Liver (tissue), 9 donors: ENCODE data around the gene SPR. TPM values are rescaled to one million over a fixed set of nuclear protein-coding genes. Genes with fewer than 3 reads are reported as not detected.

Experiments
- DNase-seq: peaks from one replicate; pipeline ENCODE4 v3.0.0-alpha.2; 2017; ENCODE audit warnings: low spot score
- H3K27ac ChIP-seq, 2 donors: one replicate each; pipeline ENCODE4 v1.7.0; 2013; ENCODE audit warnings: inconsistent platforms in 2 of 2, low read length in 2 of 2, control low read depth in 1 of 2, low read depth in 1 of 2, mild to moderate bottlenecking in 1 of 2
- H3K27me3 ChIP-seq, 4 donors: one replicate each; pipeline versions ENCODE4 v1.6.1 to v1.7.0; 2013; ENCODE audit warnings: low read length in 3 of 4, inconsistent platforms in 1 of 4, mild to moderate bottlenecking in 1 of 4, moderate library complexity in 1 of 4; ENCODE audit not compliant: control insufficient read depth in 4 of 4, insufficient read depth in 4 of 4
- H3K36me3 ChIP-seq, 4 donors: one replicate each; pipeline versions ENCODE4 v1.6.1 to v1.7.0; 2013; ENCODE audit warnings: low read length in 3 of 4, mild to moderate bottlenecking in 3 of 4, low read depth in 1 of 4, moderate library complexity in 1 of 4; ENCODE audit not compliant: control insufficient read depth in 4 of 4, insufficient read depth in 3 of 4
- H3K4me1 ChIP-seq, 4 donors: one replicate each; pipeline versions ENCODE4 v1.6.1 to v1.7.0; 2013; ENCODE audit warnings: low read length in 3 of 4, mild to moderate bottlenecking in 3 of 4, moderate library complexity in 1 of 4; ENCODE audit not compliant: control insufficient read depth in 4 of 4, insufficient read depth in 4 of 4
- H3K4me3 ChIP-seq, 3 donors: one replicate each; pipeline versions ENCODE4 v1.6.1 to v1.7.0; 2013; ENCODE audit warnings: low read length in 3 of 3, control low read depth in 1 of 3, low read depth in 1 of 3, mild to moderate bottlenecking in 1 of 3
- H3K9ac ChIP-seq, 2 donors: one replicate each; pipeline ENCODE4 v1.7.0; 2013; ENCODE audit warnings: low read length in 2 of 2, mild to moderate bottlenecking in 2 of 2, moderate library complexity in 2 of 2, control low read depth in 1 of 2, low read depth in 1 of 2
- H3K9me3 ChIP-seq, 4 donors: one replicate each; pipeline versions ENCODE4 v1.6.1 to v1.7.0; 2013; ENCODE audit warnings: low read length in 3 of 4; ENCODE audit not compliant: control insufficient read depth in 4 of 4
- ATF3 ChIP-seq: IDR thresholded peaks from 2 replicates; pipeline ENCODE4 v1.6.1; 2016; ENCODE audit warnings: antibody characterized with exemption
- CTCF ChIP-seq: fragments of 150-350 bp; IDR thresholded peaks from 2 replicates; pipeline ENCODE4 v1.5.1; 2017; ENCODE audit warnings: improper control_type of control experiment, low read depth, low read length; ENCODE audit not compliant: missing input control
- EGR1 ChIP-seq, 2 donors: IDR thresholded peaks; 2 replicates each; pipeline ENCODE4 v1.6.1; 2016 to 2018; ENCODE audit warnings: antibody characterized with exemption in 2 of 2, low read depth in 2 of 2
- FOXA1 ChIP-seq: IDR thresholded peaks from 2 replicates; pipeline ENCODE4 v1.6.1; 2016; ENCODE audit warnings: antibody characterized with exemption
- FOXA2 ChIP-seq: IDR thresholded peaks from 2 replicates; pipeline ENCODE4 v1.6.1; 2016; ENCODE audit warnings: antibody characterized with exemption
- GABPA ChIP-seq, 2 donors: IDR thresholded peaks in 1 of 2; conservative IDR thresholded peaks in 1 of 2; 2 replicates each; pipeline ENCODE4 v1.6.1; 2016; ENCODE audit warnings: antibody characterized with exemption in 2 of 2, mild to moderate bottlenecking in 1 of 2, moderate library complexity in 1 of 2
- HNF4A ChIP-seq, 2 donors: conservative IDR thresholded peaks; 2 replicates each; pipeline ENCODE4 v1.6.1; 2016; ENCODE audit warnings: antibody characterized with exemption in 2 of 2, mild to moderate bottlenecking in 2 of 2
- HNF4G ChIP-seq: IDR thresholded peaks from 2 replicates; pipeline ENCODE4 v1.6.1; 2016; ENCODE audit warnings: antibody characterized with exemption
- JUND ChIP-seq, 2 donors: IDR thresholded peaks; 2 replicates each; pipeline ENCODE4 v1.6.1; 2016; ENCODE audit warnings: antibody characterized with exemption in 2 of 2
- MAX ChIP-seq: IDR thresholded peaks from 2 replicates; pipeline ENCODE4 v1.6.1; 2016; ENCODE audit warnings: antibody characterized with exemption
- NR2F2 ChIP-seq: IDR thresholded peaks from 2 replicates; pipeline ENCODE4 v1.6.1; 2016; ENCODE audit warnings: antibody characterized with exemption
- RAD21 ChIP-seq, 2 donors: IDR thresholded peaks; 2 replicates each; pipeline ENCODE4 v1.6.1; 2016; ENCODE audit warnings: antibody characterized with exemption in 2 of 2, mild to moderate bottlenecking in 2 of 2
- REST ChIP-seq: IDR thresholded peaks from 2 replicates; pipeline ENCODE4 v1.6.1; 2016; ENCODE audit warnings: antibody characterized with exemption, mild to moderate bottlenecking
- RXRA ChIP-seq, 2 donors: IDR thresholded peaks; 2 replicates each; pipeline ENCODE4 v1.6.1; 2017 to 2018; ENCODE audit warnings: antibody characterized with exemption in 2 of 2, mild to moderate bottlenecking in 1 of 2
- SP1 ChIP-seq: IDR thresholded peaks from 2 replicates; pipeline ENCODE4 v1.6.1; 2018; ENCODE audit warnings: antibody characterized with exemption, mild to moderate bottlenecking
- TAF1 ChIP-seq: conservative IDR thresholded peaks from 2 replicates; pipeline ENCODE4 v1.6.1; 2016; ENCODE audit warnings: antibody characterized with exemption, mild to moderate bottlenecking
- YY1 ChIP-seq: IDR thresholded peaks from 2 replicates; pipeline ENCODE4 v1.6.1; 2016; ENCODE audit warnings: antibody characterized with exemption, mild to moderate bottlenecking
- ZBTB33 ChIP-seq: IDR thresholded peaks from 2 replicates; pipeline ENCODE4 v1.6.1; 2016; ENCODE audit warnings: antibody characterized with exemption
- WGBS: extraction: QIAGEN DNeasy Blood & Tissue Kit; methylation state at CpG from one replicate; pipeline ENCODE4 v1.1.7; 2013; 5-methylcytosine and 5-hydroxymethylcytosine counted together
- polyA plus RNA-seq, 2 donors: library from polyadenylated mRNA; stranded (reverse) in 1 of 2; unstranded in 1 of 2; fragments of 200-250 nt in 1 of 2; fragments of >200 nt in 1 of 2; fragmentation: Nextera tagmentation in 1 of 2; extraction: Ambion mirVana in 1 of 2; gene quantifications; one replicate each; pipeline versions ENCODE4 v1.2.1 to v1.2.3, GENCODE V29; 2013 to 2015
- total RNA-seq, 2 donors: library from RNA; depleted of rRNA; stranded (reverse); fragments of >200 nt; gene quantifications; one replicate each; pipeline ENCODE4 v1.2.3, GENCODE V29; 2014
- donor health status: healthy.
- donor health status: healthy.
- donor health status: healthy.
- donor health status: healthy.
- donor health status: healthy.

SPR gene
- total and polyA plus RNA-seq, 4 donors, result 13.6 to 60.8 (median 53.1) TPM

GRCh38 chr2:72886505-72887031, 640 bp upstream of the SPR start:
- Histone ChIP-seq H3K36me3 (peaks cover 0 to 13% (median 3%) of the 10 kb centered on the region in 4 donors), H3K27ac (peak overlapping the region; percentile 92 to 99), H3K9me3 (no peaks in the 10 kb centered on the region), H3K4me1 (peaks cover 5 to 36% (median 31%) of the 10 kb centered on the region in 4 donors), H3K9ac (peak overlapping the region; percentile 29 to 38), H3K4me3 (peak overlapping the region; percentile 67 to 74 (median 72)), H3K27me3 (no peaks in the 10 kb centered on the region)
- 38% methylated on average over 7 of the region's 7 CpGs for WGBS
- no peak for DNase-seq
- no peak for TF ChIP-seq REST

GRCh38 chr2:72887740-72888437, 681 bp downstream of the SPR start:
- H3K9me3 ChIP-seq, result no peaks in the 10 kb centered on the region
- peaks cover 5 to 36% (median 31%) of the 10 kb centered on the region in 4 donors for H3K4me1 ChIP-seq
- 5% methylated on average over 21 of the region's 21 CpGs for WGBS
- peak overlapping the region; percentile 67 to 74 (median 72) for H3K4me3 ChIP-seq
- H3K9ac ChIP-seq, result peak overlapping the region; percentile 70 to 79
- DNase-seq, result peak; percentile 77
- H3K36me3 ChIP-seq, result peaks cover 0 to 13% (median 7%) of the 10 kb centered on the region in 4 donors
- H3K27ac ChIP-seq, result peak overlapping the region; percentile 92 to 99
- H3K27me3 ChIP-seq, result no peaks in the 10 kb centered on the region
- TF ChIP-seq NR2F2 (peak; percentile 32), RAD21 (IDR thresholded peaks at IDR 0.05) (peak; percentile 64 to 78), HNF4G (no peak), RXRA (IDR thresholded peaks at IDR 0.05) (peak; percentile 21 to 44), HNF4A (conservative IDR thresholded peaks at IDR 0.05) (peak; percentile 24 to 45), FOXA2 (no peak), GABPA (IDR thresholded peaks at IDR 0.05 in 1 of 2, conservative IDR thresholded peaks at IDR 0.05 in 1 of 2) (peak in 1 of 2 donors; percentile 23), JUND (IDR thresholded peaks at IDR 0.05) (no peak), EGR1 (IDR thresholded peaks at IDR 0.05; ENCODE audit: low read depth in 2 of 2) (peak in 1 of 2 donors; percentile 58), MAX (no peak), SP1 (peak; percentile 50), CTCF (peak; percentile 87), ZBTB33 (no peak), REST (peak; percentile 87), ATF3 (no peak), FOXA1 (peak; percentile 7), YY1 (peak; percentile 67), TAF1 (no peak)
